ENCODE data around the gene PYGM. TPM values are rescaled to one million over a fixed set of nuclear protein-coding genes. Genes with fewer than 3 reads are reported as not detected.

The PYGM gene
- total and polyA plus RNA-seq, 9 donors: 0.24 to 12.0 (median 3.1) TPM

- intact Hi-C loops (cut with DNase I): no loop called here
- Histone ChIP-seq H3K27ac (no peak overlapping the region), H3K27me3 (no peaks in the 10 kb centered on the region), H3K9me3 (no peaks in the 10 kb centered on the region), H3K36me3 (no peaks in the 10 kb centered on the region), H3K4me3 (no peak overlapping the region), H3K4me1 (ENCODE audit: insufficient read depth) (no peaks in the 10 kb centered on the region)
- WGBS, 3 donors: 46 to 52% (median 49%) methylated on average over 4 of the region's 4 CpGs
- no peak for TF ChIP-seq CTCF (IDR thresholded peaks at IDR 0.05)
- TF ChIP-seq POLR2A (IDR thresholded peaks at IDR 0.05): no peak
- TF ChIP-seq EP300 (IDR thresholded peaks at IDR 0.05): no peak
- no peak for DNase-seq
Observed at GRCh38 chr11:64718780-64719124, 41.0 kb downstream of the PYGM start.

GRCh38 chr11:64718084-64718779 lies 41.5 kb downstream of the PYGM start:
- no peaks in the 10 kb centered on the region for H3K27me3 ChIP-seq

GRCh38 chr11:64717268-64717578 lies 42.6 kb downstream of the PYGM start:
- intact Hi-C loops (cut with DNase I): no loop called here
- Histone ChIP-seq H3K27me3 (no peaks in the 10 kb centered on the region), H3K4me1 (ENCODE audit: insufficient read depth) (no peaks in the 10 kb centered on the region), H3K9me3 (no peaks in the 10 kb centered on the region), H3K4me3 (no peak overlapping the region), H3K27ac (no peak overlapping the region), H3K36me3 (no peaks in the 10 kb centered on the region)
- WGBS, 3 donors: 66 to 80% (median 68%) methylated on average over 4 of the region's 4 CpGs
- TF ChIP-seq CTCF (IDR thresholded peaks at IDR 0.05) (no peak), EP300 (IDR thresholded peaks at IDR 0.05) (no peak), POLR2A (IDR thresholded peaks at IDR 0.05) (no peak)
- no peak for DNase-seq

More at GRCh38 chr11:64718084-64718779, 41.5 kb downstream of the PYGM start:
- TF ChIP-seq POLR2A (IDR thresholded peaks at IDR 0.05) (no peak), EP300 (IDR thresholded peaks at IDR 0.05) (no peak), CTCF (IDR thresholded peaks at IDR 0.05) (no peak)
- peak in 1 of 5 donors; percentile 16 for DNase-seq
- no peaks in the 10 kb centered on the region for H3K9me3 ChIP-seq
- intact Hi-C loops (cut with DNase I): no loop called here
- 56 to 68% (median 63%) methylated on average over 15 of the region's 15 CpGs for WGBS, 3 donors
- no peaks in the 10 kb centered on the region for H3K36me3 ChIP-seq
- no peak overlapping the region for H3K27ac ChIP-seq
- no peak overlapping the region for H3K4me3 ChIP-seq
- no peaks in the 10 kb centered on the region for H3K4me1 ChIP-seq (ENCODE audit: insufficient read depth)

GRCh38 chr11:64716473-64717267 lies 43.1 kb downstream of the PYGM start:
- Histone ChIP-seq H3K4me3 (no peak overlapping the region), H3K4me1 (ENCODE audit: insufficient read depth) (no peaks in the 10 kb centered on the region), H3K27ac (no peak overlapping the region), H3K36me3 (no peaks in the 10 kb centered on the region), H3K27me3 (no peaks in the 10 kb centered on the region), H3K9me3 (no peaks in the 10 kb centered on the region)
- WGBS, 3 donors: 27 to 33% (median 29%) methylated on average over 21 of the region's 21 CpGs
- intact Hi-C loops (cut with DNase I): no loop called here
- TF ChIP-seq POLR2A (IDR thresholded peaks at IDR 0.05) (no peak), EP300 (IDR thresholded peaks at IDR 0.05) (no peak), CTCF (IDR thresholded peaks at IDR 0.05) (no peak)
- peak in 1 of 5 donors; percentile 19 for DNase-seq
